ENCODE data around the gene PTPRS.

DNA sequence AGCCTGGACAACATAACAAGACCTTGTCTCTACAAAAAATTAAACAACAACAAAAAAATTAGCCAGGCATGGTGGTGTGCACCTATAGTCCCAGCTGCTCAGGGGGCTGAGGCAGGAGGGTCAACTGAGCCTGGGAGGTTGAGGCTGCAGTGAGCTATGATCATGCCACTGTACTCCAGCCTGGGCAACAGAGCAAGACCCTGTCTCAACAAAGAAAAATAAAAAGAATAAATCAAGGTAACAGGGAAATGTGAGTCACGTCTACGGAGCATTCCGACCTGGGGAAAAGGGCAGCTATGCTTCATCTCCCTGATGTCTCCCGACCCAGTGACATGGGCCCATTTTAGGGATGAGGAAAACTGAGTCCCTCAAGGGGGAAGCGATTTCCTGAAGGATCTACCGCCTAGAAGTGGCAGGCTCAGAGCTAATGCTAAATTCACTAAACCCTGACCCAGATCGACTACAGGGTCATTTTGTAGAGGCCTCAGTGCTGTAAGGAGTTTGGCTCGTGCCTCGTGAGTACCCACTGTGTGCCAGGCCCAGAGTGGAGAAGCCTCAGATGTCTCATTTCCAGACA lies 19.5 kb downstream of the PTPRS start:
- TF ChIP-seq YY1 (tag by site-specific recombination; IDR thresholded peaks at IDR 0.05): no peak
- no peak for TF ChIP-seq ZNF580 (tag by site-specific recombination; IDR thresholded peaks at IDR 0.05)
- no peak for TF ChIP-seq ZIC2 (tag by site-specific recombination; IDR thresholded peaks at IDR 0.05)
- TF ChIP-seq, protein P1, sequence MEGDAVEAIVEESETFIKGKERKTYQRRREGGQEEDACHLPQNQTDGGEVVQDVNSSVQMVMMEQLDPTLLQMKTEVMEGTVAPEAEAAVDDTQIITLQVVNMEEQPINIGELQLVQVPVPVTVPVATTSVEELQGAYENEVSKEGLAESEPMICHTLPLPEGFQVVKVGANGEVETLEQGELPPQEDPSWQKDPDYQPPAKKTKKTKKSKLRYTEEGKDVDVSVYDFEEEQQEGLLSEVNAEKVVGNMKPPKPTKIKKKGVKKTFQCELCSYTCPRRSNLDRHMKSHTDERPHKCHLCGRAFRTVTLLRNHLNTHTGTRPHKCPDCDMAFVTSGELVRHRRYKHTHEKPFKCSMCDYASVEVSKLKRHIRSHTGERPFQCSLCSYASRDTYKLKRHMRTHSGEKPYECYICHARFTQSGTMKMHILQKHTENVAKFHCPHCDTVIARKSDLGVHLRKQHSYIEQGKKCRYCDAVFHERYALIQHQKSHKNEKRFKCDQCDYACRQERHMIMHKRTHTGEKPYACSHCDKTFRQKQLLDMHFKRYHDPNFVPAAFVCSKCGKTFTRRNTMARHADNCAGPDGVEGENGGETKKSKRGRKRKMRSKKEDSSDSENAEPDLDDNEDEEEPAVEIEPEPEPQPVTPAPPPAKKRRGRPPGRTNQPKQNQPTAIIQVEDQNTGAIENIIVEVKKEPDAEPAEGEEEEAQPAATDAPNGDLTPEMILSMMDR (tag by site-specific recombination; IDR thresholded peaks at IDR 0.05): no peak
- TF ChIP-seq GFI1B (tag by site-specific recombination; IDR thresholded peaks at IDR 0.05): no peak
- no peak for TF ChIP-seq ZSCAN16 (tag by site-specific recombination; IDR thresholded peaks at IDR 0.05)
- no peak for TF ChIP-seq PRDM1 (tag by site-specific recombination; IDR thresholded peaks at IDR 0.05)
- TF ChIP-seq, protein P2, sequence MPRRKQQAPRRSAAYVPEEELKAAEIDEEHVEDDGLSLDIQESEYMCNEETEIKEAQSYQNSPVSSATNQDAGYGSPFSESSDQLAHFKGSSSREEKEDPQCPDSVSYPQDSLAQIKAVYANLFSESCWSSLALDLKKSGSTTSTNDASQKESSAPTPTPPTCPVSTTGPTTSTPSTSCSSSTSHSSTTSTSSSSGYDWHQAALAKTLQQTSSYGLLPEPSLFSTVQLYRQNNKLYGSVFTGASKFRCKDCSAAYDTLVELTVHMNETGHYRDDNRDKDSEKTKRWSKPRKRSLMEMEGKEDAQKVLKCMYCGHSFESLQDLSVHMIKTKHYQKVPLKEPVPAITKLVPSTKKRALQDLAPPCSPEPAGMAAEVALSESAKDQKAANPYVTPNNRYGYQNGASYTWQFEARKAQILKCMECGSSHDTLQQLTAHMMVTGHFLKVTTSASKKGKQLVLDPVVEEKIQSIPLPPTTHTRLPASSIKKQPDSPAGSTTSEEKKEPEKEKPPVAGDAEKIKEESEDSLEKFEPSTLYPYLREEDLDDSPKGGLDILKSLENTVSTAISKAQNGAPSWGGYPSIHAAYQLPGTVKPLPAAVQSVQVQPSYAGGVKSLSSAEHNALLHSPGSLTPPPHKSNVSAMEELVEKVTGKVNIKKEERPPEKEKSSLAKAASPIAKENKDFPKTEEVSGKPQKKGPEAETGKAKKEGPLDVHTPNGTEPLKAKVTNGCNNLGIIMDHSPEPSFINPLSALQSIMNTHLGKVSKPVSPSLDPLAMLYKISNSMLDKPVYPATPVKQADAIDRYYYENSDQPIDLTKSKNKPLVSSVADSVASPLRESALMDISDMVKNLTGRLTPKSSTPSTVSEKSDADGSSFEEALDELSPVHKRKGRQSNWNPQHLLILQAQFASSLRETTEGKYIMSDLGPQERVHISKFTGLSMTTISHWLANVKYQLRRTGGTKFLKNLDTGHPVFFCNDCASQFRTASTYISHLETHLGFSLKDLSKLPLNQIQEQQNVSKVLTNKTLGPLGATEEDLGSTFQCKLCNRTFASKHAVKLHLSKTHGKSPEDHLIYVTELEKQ (tag by site-specific recombination; IDR thresholded peaks at IDR 0.05; ENCODE audit: borderline replicate concordance): no peak
- TF ChIP-seq ZNF768 (tag by site-specific recombination; IDR thresholded peaks at IDR 0.05): no peak
- no peak for TF ChIP-seq ZNF24 (tag by site-specific recombination; IDR thresholded peaks at IDR 0.05)
- no peak for TF ChIP-seq ZNF707 (tag by site-specific recombination; IDR thresholded peaks at IDR 0.05)
